AG09319 (cell line): ENCODE data around the gene DLGAP4.
"Not testable (repeated sequence)": the region's sequence is repeated elsewhere in the genome, so short reads cannot be mapped to it uniquely, and the experiment has no call there.

ENCODE experiments used
- DNase-seq: peaks from one replicate; pipeline ENCODE4 v3.0.0-alpha.2; 2010; ENCODE audit warnings: low read depth; ENCODE audit errors: extremely low read depth
- TF ChIP-seq, protein P1 (sequence below): IDR thresholded peaks from 2 replicates; pipeline ENCODE4 v1.5.1; 2011; ENCODE audit warnings: low read depth, mild to moderate bottlenecking, inconsistent platforms, low read length, moderate library complexity

DLGAP4 gene

DNA sequence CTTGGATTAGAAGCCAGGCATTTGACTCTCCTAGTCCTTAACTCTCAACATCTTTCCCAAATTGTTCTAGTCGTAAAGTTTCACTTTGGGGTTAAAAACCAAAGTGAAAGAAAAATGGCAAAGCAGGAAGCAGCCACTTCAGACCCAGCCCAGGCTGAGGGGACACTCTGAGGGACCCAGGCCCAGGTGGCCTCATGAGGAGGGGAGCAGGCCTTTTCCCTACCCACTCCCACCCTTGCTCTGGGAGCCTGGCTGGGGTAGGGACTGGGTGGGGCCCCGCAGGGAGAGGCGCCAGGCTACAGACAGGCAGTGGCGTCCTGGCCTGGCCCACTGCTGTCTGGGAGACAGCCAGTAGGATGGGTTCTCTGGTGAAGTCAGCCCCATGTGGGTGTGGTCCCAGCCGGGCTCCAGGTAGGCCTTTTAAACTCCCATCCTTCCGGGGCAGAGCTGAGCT, 166.5 kb downstream of the DLGAP4 start:
- DNase-seq: no peak
- TF ChIP-seq, protein P1, sequence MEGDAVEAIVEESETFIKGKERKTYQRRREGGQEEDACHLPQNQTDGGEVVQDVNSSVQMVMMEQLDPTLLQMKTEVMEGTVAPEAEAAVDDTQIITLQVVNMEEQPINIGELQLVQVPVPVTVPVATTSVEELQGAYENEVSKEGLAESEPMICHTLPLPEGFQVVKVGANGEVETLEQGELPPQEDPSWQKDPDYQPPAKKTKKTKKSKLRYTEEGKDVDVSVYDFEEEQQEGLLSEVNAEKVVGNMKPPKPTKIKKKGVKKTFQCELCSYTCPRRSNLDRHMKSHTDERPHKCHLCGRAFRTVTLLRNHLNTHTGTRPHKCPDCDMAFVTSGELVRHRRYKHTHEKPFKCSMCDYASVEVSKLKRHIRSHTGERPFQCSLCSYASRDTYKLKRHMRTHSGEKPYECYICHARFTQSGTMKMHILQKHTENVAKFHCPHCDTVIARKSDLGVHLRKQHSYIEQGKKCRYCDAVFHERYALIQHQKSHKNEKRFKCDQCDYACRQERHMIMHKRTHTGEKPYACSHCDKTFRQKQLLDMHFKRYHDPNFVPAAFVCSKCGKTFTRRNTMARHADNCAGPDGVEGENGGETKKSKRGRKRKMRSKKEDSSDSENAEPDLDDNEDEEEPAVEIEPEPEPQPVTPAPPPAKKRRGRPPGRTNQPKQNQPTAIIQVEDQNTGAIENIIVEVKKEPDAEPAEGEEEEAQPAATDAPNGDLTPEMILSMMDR: no peak

DNA sequence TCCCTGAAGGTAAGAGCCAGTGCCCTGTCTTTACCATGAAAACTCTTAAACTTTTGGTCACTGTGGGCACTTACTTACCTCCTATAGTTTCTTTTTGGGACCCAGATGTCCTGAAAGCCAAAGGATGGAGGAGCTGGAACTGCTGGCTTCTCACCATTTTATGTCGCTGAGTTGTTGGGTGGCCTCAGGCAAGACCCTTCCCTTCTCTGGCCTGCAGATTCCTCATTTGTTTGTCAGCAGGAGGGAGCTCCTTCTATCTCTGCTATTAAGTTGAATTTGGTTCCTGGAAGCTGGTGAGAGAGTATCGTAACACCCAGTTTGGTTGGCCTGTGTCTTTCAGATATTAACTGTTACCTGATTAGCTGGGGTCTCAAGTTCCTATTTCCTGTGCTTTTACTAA, 167.0 kb downstream of the DLGAP4 start:
- TF ChIP-seq, protein P1: no peak

DNA sequence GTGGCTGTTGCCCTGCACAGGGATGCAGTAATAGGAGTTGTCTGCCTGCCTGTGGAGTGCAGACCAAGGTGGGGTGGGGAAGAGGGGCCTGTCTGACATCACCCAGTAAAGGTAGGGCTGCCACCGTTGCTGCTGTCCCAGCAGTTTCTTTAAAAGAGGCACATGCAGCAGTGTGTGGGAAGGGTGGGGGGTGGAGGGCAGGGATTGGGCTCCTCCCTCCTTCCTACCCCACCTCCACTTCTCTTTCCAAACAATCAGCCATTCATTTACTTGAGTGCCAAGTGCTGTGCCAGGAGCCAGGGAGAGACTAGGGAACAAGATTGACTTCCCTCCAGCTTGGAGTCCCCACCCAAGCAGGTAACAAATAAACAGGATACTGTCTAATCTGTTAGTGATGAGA, 168.4 kb downstream of the DLGAP4 start:
- DNase-seq: no peak
- TF ChIP-seq, protein P1: no peak

More for the DNA sequence above, 167.0 kb downstream of the DLGAP4 start:
- no peak for DNase-seq

DNA sequence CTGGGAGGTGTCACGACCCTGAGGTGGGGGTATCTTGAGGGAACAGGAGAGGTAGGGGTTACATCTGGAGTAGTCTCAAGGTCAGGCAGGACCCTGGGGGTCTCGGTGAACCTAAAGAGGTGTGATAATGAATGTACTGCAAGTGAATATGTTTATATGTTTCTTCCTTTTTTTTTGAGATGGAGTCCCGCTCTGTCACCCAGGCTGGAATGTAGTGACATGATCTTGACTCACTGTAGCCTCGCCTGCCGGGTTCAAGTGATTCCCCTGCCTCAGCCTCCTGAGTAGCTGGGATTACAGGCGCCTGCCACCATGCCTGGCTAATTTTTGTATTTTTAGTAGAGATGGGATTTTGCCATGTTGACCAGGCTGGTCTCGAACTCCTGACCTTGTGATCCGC, 168.9 kb downstream of the DLGAP4 start:
- DNase-seq: not testable (repeated sequence)

DNA sequence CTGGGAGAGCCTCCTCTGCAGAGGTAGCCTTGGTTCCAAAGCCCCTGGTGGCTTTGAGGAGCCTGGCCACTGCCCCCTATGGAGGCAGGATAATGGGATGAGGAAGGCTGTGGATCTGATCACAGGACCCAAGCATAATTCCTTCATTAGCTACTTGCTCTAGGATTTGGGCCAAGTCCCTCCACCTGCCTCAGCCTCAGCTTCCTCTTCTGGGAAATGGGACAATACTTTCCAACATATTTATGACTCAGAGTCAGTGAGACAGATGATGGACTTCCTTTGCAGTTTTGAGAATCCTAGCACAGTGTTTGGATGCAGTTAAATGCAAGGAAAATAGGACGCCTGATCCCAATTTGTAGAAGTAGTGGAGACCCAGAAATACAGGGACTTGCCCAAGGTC, 171.3 kb downstream of the DLGAP4 start:
- no peak for DNase-seq
- TF ChIP-seq, protein P1: no peak

DNA sequence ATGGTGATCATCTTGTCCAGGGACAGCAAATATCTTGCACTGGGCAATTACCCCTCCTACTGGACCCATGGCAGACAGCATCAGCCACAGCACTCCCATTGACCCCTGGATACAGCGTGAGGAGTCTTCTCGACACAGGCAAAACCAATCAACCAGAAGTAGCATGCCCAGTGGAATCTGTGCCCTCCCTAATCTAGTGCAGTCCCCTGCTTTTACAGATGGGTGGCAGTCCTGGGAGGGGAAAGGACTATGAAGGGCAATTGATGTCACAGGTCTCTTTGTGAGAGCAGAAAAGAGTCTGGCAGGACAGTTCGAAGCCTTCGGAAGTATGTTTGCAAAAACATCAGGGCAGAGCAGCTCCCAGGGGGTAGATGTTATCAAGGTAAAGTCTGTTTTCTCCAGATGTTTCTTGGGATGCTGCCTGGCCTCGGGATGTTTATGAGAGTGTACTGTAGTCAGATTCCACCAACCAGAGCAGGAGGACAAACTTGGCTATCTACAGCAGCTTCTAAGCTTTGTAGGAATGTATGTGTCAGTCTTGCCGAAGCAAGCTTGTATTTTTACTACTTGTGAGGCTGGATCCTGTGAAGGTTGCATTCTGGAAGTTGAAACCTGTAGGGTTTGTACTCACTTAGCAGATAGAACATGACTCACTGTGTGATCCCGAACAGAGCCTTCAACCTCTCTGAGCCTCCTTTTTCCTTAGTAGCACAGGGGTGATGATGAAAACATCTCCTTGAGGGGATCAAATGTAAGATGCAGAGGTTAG, 172.2 kb downstream of the DLGAP4 start:
- no peak for DNase-seq
- TF ChIP-seq, protein P1: no peak

DNA sequence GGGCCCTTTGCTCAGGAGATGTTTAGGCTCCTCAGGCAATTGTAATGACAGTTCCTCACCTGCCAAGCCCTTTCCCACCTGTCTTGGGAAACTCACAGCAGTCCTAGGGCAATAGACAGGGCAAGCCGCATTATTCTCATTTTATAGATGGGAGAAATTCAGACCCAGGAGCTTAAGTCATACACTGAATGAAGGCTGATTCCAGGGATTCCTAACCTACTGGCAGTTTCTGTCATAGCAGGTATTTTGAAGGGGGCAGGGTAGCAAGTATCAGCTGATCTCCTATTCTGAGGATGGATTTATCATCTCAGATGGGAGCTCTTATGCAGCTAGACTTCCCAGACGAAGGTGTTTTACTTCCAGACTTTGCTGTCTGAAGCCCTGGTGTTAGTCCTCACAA, 173.8 kb downstream of the DLGAP4 start:
- TF ChIP-seq, protein P1: no peak
- DNase-seq: no peak
